Right atrium auricular region (tissue), 2 donors: ENCODE results near the gene SLC5A1. TPM values are rescaled to one million over a fixed set of nuclear protein-coding genes. Genes with fewer than 3 reads are reported as not detected.
"Not testable (repeated sequence)": the region's sequence is repeated elsewhere in the genome, so short reads cannot be mapped to it uniquely, and the experiment has no call there.

Source experiments
- DNase-seq: peaks from one replicate; pipeline ENCODE4 v3.0.0-alpha.2; 2019; ENCODE audit warnings: low spot score
- H3K27ac ChIP-seq, 2 donors: fragments of 200-600 bp; sonication (generic); 1 replicate in 1 of 2; 2 replicates in 1 of 2; pipeline ENCODE4 v1.5.1; 2016 to 2019
- H3K27me3 ChIP-seq, 2 donors: fragments of 200-600 bp; sonication (generic); one replicate each; pipeline versions ENCODE4 v1.5.1 to v1.6.0; 2017 to 2019
- H3K36me3 ChIP-seq: fragments of 200-600 bp; sonication (generic); one replicate; pipeline ENCODE4 v1.5.1; 2016
- H3K4me1 ChIP-seq, 2 donors: fragments of 200-600 bp; sonication (generic); one replicate each; pipeline versions ENCODE4 v1.5.1 to v1.6.0; 2017 to 2019
- H3K4me3 ChIP-seq, 2 donors: fragments of 200-600 bp; sonication (generic); 1 replicate in 1 of 2; 2 replicates in 1 of 2; pipeline ENCODE4 v1.5.1; 2017 to 2019; ENCODE audit warnings: mild to moderate bottlenecking in 1 of 2, moderate library complexity in 1 of 2
- H3K9me3 ChIP-seq, 2 donors: fragments of 200-600 bp; sonication (generic); one replicate each; pipeline ENCODE4 v1.5.1; 2019
- total RNA-seq, 2 donors: library from RNA; depleted of rRNA; stranded (reverse); fragments of >200 nt; gene quantifications; one replicate each; pipeline ENCODE4 v1.1.0, GENCODE V29; 2016
- TF ChIP-seq, protein P1 (sequence below), 2 donors: fragments of 200-600 bp; sonication (generic); IDR thresholded peaks; one replicate each; pipeline ENCODE4 v1.5.1; 2019; ENCODE audit warnings: antibody characterized with exemption in 2 of 2

SLC5A1 gene
- total RNA-seq, 2 donors from 2014 or later: 34.9 to 67.5 TPM

DNA sequence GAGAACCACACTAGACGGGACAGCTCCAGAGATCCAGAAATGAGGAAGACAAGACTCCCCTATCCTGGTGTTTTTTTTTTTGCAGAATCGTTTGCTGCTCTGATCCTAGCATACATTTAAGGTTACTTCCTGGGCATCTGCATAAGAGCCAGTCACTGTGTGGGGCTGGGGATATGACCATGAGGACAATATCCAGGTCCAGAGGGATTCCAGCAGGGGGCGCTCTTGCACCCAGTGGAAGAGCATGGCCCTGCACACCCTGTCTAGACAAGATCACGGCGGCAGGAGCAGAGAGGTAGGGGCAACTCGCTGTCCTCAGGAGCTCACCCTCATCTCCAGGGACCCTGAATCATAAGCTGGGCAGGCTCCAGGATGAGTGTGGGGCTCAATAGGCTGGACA lies 97.6 kb downstream of the SLC5A1 start:
- TF ChIP-seq, protein P1, sequence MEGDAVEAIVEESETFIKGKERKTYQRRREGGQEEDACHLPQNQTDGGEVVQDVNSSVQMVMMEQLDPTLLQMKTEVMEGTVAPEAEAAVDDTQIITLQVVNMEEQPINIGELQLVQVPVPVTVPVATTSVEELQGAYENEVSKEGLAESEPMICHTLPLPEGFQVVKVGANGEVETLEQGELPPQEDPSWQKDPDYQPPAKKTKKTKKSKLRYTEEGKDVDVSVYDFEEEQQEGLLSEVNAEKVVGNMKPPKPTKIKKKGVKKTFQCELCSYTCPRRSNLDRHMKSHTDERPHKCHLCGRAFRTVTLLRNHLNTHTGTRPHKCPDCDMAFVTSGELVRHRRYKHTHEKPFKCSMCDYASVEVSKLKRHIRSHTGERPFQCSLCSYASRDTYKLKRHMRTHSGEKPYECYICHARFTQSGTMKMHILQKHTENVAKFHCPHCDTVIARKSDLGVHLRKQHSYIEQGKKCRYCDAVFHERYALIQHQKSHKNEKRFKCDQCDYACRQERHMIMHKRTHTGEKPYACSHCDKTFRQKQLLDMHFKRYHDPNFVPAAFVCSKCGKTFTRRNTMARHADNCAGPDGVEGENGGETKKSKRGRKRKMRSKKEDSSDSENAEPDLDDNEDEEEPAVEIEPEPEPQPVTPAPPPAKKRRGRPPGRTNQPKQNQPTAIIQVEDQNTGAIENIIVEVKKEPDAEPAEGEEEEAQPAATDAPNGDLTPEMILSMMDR (IDR thresholded peaks at IDR 0.05): peak in 1 of 2 donors; percentile 31

DNA sequence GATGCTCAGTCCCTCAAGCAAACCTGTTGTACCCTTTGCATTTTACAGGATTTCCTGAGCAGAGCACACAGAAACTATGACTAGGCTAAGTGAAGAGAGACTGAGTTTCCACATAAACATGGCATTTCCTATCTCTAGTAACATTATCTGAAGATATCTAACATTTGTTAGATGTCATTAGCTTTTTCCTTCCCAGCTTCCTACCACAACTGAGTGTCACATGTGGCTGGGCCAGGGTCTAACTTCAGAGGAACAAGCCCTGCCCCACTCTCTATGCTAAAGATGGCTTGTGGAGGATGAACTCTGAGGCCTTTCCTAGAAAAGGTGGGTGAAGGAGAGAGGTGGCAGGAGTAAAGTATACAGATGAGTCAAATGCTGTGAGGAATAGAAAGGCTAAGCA lies 99.5 kb downstream of the SLC5A1 start:
- H3K36me3 ChIP-seq: no peaks in the 10 kb centered on the region
- H3K4me3 ChIP-seq: no peak overlapping the region
- no peak for DNase-seq
- H3K27ac ChIP-seq: no peak overlapping the region
- TF ChIP-seq, protein P1 (IDR thresholded peaks at IDR 0.05): no peak
- H3K4me1 ChIP-seq: no peaks in the 10 kb centered on the region
- H3K9me3 ChIP-seq: no peaks in the 10 kb centered on the region
- H3K27me3 ChIP-seq: no peaks in the 10 kb centered on the region

More for the DNA sequence above, 97.6 kb downstream of the SLC5A1 start:
- not testable (repeated sequence) for H3K4me1 ChIP-seq, DNase-seq, H3K27me3 ChIP-seq, H3K4me3 ChIP-seq, H3K27ac ChIP-seq, H3K9me3 ChIP-seq, H3K36me3 ChIP-seq

DNA sequence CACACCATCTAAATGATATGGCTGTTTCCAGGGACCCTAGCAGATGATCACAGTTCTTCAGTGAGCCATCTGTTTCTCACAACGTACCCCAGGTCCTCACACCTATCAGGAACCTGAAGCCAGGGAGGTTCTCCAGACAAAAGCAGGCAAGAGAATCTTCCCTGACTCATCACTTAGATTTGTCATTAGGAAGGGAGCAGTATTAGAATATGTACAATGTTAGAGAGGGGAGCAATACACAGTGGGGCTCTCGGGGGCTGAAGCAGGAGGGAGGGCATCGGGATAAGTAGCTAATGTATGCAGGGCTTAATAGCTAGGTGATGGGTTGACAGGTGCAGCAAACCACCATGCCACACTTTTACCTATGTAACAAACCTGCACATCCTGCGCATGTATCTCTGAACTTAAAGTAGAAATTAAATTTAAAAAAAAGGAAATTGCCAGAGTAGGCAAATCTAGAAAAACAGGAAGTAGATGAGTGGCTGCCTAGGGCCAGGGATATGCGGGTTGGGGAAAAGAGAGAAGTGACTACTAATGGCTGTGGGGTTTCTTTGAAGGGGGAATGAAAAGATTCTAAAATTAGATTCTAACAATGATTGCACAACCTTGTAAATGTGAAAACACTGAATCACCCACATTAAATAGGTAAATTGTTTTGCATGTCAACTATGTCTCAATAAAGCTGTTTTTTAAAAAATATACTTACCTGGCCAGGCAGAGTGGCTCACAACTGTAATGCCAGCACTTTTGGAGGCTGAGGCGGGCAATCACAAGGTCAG lies 101.6 kb downstream of the SLC5A1 start:
- Histone ChIP-seq H3K27me3 (no peaks in the 10 kb centered on the region), H3K36me3 (no peaks in the 10 kb centered on the region), H3K4me3 (no peak overlapping the region), H3K27ac (no peak overlapping the region), H3K9me3 (no peaks in the 10 kb centered on the region), H3K4me1 (no peaks in the 10 kb centered on the region)
- no peak for DNase-seq
- TF ChIP-seq, protein P1 (IDR thresholded peaks at IDR 0.05): no peak

DNA sequence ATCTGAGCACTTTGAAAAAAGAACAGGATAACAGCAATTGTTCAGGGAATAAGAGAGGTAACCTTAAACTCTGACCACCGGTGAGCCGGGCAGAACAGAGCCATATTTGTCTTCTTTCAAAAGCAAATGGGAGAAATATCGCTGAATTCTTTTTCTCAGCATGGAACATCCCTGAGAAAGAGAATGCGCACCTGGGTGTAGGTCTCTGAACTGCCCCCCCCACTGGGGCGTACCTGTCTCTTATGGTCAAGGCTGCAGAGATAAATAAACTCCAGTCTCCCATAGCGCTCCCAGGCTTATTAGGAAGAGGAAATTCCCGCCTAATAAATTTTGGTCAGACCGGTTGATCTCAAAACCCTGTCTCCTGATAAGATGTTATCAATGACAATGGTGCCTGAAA lies 104.1 kb downstream of the SLC5A1 start:
- not testable (repeated sequence) for DNase-seq, H3K36me3 ChIP-seq

DNA sequence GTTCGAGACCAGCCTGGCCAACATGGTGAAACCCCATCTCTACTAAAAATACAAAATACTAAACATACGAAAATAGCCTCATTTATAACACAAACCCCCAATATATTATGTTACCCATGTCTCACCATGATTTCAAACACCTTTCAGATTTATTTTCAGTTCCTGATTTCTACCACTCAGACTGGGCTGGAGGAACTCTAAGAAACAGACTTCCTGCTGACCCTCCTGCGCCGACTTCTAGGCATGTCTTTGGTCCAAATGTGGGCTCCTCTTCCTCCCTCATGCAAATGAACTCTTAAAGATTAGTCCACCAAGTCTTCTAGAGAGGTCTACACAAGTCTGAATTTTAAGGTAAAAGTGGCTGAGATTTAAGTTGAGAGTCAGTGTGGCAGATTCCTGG lies 105.3 kb downstream of the SLC5A1 start:
- H3K27ac ChIP-seq, H3K27me3 ChIP-seq, H3K4me3 ChIP-seq, DNase-seq, H3K9me3 ChIP-seq, H3K4me1 ChIP-seq, H3K36me3 ChIP-seq: not testable (repeated sequence)

More for the DNA sequence above, 104.1 kb downstream of the SLC5A1 start:
- H3K9me3 ChIP-seq, H3K4me1 ChIP-seq, H3K4me3 ChIP-seq, H3K27me3 ChIP-seq, H3K27ac ChIP-seq: not testable (repeated sequence)

DNA sequence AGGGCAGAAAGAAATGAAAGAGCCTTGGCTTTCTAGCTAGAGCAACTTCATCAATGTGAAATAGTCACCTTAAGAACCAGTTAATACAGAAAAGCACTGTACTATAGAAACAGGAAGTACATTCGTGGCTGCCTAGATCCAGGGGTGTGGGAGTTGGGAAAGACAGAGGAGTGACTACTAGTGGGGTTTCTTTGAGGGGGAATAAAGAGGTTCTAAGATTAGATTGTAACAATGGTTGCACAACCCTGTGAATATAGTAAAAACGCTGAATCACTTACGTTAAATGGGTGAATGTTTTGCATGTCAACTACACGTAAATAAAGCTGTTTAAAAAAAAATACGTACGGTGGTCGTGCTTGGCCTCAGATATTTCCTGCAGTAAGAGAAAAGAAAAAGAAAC lies 107.6 kb downstream of the SLC5A1 start:
- H3K4me1 ChIP-seq, H3K36me3 ChIP-seq, H3K27ac ChIP-seq, H3K4me3 ChIP-seq, H3K9me3 ChIP-seq, DNase-seq, H3K27me3 ChIP-seq: not testable (repeated sequence)

DNA sequence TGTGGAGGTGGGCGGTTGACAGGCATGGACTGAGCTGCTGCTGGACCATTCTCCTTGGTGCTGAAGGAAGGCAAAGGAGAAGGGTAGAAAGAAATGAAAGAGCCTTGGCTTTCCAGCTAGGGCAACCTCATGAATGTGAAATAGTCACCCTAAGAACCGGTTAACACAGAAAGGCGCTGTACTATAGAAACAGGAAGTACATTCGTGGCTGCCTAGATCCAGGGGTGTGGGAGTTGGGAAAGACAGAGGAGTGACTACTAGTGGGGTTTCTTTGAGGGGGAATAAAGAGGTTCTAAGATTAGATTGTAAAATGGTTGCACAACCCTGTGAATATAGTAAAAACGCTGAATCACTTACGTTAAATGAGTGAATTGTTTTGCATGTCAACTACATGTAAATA lies 108.6 kb downstream of the SLC5A1 start:
- not testable (repeated sequence) for H3K36me3 ChIP-seq, H3K9me3 ChIP-seq, H3K27me3 ChIP-seq, H3K4me1 ChIP-seq, H3K4me3 ChIP-seq, H3K27ac ChIP-seq, DNase-seq

DNA sequence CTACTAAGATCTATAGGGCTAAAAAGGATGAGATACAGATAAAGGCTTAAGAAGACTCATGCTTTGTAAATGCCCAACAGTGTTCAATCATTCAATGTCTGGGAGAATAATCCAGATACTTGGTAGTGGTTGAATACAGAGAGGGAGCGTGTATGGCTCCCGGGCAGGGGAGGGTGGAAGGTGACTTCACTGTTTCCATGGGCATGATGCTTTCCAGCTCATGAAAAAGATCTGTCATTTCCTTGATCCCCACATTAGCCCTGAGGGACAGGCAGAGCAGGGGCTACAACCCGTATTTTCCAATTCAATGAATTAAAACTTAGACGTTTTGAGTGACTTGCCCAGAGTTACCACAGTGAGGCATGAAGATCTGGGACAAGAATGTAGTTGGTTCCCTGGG lies 111.7 kb downstream of the SLC5A1 start:
- H3K4me1 ChIP-seq, H3K36me3 ChIP-seq, DNase-seq, H3K27ac ChIP-seq, H3K4me3 ChIP-seq, H3K9me3 ChIP-seq, H3K27me3 ChIP-seq: not testable (repeated sequence)

DNA sequence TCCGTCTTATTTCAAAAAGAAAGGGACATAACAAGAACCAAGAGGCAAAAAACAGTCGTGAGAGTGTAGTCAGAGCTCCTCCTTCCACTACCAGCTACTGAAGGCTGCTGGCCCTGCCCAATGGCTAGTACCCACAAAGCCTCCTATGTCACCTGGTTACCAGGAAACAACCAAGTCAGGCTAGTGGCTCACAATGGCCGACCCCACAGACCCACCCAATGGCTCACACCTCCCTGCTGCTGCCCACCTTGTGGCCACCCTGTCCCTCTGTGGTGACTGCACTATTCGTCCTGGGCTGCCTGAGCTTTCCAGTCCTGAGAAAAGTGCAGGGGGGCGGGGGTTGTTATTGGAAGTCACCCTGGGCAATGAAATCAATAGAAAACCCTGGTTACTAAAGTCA lies 114.6 kb downstream of the SLC5A1 start:
- not testable (repeated sequence) for H3K36me3 ChIP-seq, H3K27ac ChIP-seq, H3K27me3 ChIP-seq, H3K4me3 ChIP-seq, DNase-seq, H3K9me3 ChIP-seq, H3K4me1 ChIP-seq
